Stimulated activated CD8-positive, alpha-beta memory T cell treated with anti-CD3 and anti-CD28 coated beads, Interleukin-4, amount 100 ng/mL, for 24 hours (primary cell): ENCODE results near the gene AHRR.
"Not testable (repeated sequence)": the region's sequence is repeated elsewhere in the genome, so short reads cannot be mapped to it uniquely, and the experiment has no call there.

ENCODE experiments used
- DNase-seq: peaks from one replicate; pipeline ENCODE4 v3.0.0-alpha.2; 2020; ENCODE audit warnings: low read depth

Gene AHRR

DNA sequence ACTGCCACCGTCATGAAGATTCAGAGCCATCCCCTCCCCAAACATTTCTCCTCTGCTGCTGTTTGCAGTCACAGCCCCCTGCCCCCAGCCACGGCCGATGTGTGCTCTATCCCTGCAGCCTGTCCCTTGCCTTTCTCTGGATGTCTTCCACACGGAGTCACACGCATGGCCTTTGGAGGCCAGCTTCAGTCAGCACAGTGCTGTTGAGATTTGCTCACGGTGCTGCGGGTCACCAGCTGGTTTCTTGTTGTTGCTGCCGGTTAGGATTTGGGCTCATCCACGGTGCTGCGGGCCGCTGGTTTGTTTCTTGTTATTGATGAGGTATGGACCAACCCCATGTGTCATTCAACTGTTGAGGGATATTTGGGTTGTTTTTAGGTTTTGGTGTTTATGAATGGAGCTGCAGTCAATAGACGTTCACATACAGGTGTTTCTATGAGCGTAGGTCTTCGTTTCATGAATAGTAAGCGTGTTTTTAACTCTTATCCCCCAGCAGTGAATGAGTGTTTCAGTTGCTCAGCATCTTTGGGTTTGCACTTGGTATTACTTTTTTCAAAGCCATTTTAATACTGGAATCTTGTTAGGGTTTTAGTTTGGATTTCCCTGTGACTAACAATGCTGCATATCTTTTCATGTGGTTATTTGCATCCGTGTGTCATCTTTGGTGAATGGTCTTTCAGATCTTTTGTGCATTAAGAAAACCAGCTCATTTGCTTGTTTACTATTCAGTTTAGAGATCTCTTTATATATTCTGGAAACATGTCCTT is 57.6 kb downstream of the AHRR start:
- DNase-seq: no peak

DNA sequence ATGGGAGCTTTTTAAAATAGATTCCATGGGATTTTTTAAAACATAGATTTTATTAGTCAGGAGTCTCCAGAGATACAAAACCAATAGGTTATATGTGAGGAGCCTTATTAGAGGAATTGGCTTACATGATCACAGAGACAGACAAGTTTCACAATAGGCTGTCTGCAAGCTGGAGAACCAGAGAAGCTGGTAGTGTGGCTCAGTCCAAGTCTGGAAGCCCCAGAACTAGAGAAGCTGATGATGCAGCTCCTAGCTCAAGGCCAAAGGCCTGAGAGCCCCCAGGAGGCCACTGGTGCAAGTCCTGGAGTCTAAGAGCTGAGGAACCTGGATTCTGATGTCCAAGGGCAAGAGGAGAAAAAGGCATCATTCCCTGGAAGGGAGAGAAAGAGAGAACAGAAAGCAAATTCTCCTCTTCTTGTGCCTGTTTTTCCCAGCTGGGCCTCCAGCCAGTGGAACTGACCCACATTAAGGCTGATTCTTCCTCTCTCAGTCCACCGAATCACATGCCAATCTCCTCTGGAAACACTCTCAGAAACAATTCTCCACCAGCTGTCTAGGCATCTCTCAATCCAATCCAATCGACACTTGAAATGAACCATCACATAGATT is 59.3 kb downstream of the AHRR start:
- no peak for DNase-seq

DNA sequence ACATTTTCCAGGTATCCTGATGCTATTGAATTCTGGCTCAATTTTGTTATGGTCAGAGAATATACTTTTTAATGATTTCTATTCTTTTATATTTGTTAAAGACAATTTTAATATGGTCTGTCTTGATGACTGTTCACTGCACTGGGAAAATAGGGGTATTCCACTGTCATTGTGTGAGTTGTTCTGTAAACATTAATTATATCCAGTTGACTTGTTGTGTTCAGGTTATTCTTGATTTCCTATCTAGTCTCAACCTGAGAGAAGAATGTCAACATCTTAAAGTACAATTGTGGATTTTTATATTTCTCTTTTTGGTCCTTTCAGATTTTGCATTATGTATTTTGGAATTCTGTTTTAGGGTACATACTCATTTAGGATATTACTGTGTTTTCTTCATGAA is 61.6 kb downstream of the AHRR start:
- DNase-seq: no peak

DNA sequence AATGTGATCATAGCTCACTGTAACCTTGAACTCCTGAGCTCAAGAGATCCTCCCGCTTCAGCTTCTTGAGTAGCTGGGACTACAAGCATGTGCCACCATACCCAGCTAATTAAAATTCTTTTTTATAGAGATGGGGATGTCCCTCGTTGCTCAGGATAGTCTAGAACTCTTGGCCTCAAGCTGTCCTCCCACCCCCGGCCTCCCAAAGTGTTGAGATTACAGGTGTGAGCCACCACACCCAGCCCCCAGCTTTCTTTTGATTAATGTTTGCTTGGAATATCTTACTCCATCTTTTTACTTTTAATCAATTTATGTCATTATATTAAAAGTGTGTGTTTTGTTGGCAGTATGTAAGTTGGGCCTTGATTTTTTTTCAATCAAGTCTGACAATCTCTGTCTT is 62.1 kb downstream of the AHRR start:
- no peak for DNase-seq

DNA sequence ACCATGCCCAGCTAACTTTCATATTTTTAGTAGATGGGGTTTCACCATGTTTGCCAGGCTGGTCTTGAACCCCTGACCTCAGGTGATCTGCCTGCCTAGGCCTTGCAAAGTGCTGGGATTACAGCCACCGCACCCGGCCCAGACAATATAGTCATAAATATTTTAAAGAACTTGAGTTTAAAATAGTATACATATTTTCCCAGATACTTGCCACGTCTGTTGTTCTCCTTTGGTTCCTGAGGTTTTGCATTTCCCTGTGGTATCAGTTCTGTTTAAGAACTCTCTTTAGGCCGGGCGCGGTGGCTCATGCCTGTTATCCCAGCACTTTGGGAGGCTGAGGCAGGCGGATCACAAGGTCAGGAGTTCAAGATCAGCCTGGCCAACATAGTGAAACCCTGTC is 63.1 kb downstream of the AHRR start:
- not testable (repeated sequence) for DNase-seq

DNA sequence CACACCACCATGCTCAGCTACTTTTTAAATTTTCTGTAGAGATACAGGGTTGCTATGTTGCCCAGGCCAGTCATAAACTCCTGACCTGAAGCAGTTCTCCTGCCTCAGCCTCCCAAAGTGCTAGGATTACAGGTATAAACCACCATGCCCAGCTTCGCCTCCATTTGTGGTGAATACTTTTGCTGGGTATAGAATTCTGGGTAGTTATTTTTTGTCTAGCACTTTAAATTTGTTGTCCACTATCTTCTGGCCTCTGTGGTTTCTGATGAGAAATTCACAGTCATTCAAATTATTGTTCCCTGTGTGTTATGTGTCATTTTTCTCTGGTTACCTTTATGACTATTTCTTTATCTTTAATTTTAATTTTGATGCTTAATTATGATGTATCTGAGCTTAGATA is 63.8 kb downstream of the AHRR start:
- DNase-seq: no peak

DNA sequence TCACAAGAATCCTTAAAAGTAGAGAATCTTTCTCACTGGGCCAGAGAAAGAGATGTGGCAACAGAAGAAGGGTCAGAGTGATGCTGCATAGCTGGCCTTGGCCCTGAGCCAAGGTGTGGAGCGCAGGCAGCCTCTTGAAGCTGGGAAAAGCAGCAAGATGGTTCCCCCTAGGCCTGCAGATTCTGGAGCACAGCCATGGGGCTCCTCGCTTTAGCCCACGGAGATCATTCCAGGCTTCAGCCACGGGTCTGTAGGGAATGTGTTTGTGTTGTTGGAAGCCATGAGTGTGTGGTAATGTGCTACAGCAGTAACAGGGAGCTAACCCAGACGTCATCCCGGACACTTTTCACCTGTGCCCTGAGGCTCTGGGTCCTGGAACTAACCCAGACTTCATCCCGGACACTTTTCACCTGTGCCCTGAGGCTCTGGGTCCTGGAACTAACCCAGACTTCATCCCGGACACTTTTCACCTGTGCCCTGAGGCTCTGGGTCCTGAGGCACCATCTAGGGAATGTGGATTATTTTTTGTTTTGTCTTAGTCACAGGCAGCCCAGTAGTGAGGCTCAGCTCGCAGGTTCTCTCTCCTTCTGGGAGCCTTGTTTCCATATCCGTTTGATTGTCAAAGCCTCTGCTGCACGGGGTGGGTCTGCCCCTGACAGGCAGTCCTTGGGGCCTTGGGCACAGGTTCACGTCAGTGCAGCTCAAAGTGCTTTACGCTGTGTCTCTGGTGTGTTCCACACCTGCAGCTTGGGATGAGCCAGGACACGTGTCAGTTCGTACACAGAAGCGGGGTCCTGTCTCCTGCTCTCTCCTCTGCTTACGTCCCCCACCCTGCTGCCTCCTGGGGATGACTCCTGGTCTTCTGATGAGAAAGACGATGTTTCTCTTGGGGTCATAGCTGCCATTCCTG is 65.2 kb downstream of the AHRR start:
- DNase-seq: no peak

DNA sequence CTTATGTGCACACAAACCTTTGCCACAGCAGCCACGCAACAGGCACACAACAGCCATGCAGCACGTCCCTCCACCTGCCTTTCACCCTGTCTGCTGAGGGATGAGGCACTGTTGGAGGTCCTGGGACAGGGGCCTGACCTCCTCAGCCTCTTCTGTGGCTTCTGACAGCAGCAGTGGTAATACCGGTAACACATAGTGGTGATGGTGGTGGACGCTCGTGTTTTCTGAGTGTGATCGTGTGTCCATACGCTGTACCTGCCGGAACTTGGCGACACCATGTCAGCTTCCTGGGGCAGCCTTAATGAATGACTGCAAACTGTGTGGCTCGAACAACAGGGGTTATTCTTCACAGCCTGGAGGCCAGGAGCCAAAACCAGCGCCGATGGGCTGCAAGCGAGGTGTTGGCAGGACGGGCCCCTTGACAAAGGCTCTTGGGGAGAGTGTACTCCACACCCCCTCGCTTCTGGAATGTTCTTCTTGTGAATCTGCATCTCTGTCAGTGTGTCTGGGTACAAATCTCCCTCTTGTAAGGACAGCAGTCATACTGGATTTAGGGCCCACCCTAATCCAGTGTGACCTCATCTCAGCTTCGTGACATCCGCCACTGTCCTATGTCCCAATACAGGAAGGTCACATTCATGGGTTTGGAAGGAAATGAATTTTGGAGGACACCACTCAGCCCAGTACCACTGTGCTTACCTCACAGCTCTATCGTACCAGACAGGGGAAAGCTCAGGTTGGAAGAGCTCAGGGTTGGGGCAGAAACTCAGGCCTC is 66.2 kb downstream of the AHRR start:
- DNase-seq: no peak

DNA sequence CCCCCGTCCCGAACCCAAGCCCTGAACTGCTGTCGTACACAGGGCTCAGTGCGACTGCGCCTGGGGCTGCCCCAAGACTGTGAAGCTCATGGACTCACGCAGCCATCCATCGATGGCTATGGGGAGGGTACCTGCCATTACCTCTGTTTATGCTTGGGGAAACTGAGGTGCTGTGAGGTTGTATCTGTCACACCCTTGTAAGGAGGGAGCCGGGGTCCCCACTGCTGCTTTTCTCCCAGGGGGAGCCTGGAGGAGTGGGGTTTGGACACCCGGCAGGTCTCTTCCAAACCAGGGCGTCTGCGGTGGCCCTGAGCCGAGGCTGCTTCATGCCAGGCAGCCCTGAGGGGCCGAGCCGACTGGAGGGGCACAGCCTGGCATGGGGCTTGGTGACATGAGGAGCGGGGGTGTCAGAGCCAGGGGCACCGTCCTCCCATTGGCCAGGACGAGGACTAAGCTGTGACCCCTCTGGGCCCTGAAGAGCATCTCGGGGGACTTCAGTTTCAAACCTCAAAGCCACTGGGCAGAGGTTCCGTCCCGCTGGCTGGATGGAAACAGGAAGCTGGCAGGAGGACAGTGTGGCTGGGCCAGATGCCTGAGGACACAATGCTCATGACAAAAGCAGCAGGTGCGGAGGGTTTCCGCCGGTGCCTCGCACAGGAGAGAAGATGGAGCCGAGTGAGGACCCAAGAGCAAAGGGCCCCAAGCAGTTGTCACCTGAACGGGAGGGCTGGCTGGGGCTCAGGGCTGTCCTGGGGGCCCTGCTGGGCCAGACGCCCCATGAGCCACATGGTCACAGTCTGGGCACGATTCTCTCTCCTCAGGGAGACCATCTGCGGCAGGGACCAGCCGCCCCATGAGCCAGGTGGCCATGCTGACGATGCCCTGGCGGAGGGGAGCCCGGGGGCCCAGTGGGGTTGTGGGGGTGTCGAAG is 67.0 kb downstream of the AHRR start:
- DNase-seq: no peak

DNA sequence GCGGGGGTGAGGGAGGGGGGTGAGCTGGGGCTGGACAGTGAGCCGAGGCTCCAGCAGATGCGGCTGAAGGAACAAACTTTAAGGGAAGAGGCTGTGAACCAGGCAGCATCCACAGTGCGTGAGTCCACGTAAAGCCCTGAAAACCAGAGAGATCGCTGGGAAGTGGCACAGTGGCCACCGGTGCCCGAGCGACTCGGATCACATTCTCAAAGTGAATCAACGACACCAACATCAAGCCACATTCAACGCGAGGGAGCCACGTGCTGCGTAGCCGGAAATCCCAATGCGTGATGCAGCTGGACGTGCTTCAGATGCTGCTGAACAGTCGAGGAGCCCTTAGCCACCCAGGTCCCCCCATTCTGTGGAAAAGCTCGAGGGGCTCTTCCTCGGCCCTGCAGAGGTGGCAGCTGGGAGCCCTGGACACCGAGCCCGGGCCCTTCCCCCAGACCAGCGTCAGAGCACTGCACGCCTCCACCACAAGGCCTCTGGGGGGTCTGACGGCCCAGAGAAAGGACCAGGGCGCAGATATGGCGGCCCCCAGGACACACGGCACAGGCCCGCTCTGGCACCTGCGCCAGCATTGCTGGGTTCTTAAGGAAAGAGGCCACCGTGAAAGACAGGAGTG is 67.8 kb downstream of the AHRR start:
- DNase-seq: no peak

DNA sequence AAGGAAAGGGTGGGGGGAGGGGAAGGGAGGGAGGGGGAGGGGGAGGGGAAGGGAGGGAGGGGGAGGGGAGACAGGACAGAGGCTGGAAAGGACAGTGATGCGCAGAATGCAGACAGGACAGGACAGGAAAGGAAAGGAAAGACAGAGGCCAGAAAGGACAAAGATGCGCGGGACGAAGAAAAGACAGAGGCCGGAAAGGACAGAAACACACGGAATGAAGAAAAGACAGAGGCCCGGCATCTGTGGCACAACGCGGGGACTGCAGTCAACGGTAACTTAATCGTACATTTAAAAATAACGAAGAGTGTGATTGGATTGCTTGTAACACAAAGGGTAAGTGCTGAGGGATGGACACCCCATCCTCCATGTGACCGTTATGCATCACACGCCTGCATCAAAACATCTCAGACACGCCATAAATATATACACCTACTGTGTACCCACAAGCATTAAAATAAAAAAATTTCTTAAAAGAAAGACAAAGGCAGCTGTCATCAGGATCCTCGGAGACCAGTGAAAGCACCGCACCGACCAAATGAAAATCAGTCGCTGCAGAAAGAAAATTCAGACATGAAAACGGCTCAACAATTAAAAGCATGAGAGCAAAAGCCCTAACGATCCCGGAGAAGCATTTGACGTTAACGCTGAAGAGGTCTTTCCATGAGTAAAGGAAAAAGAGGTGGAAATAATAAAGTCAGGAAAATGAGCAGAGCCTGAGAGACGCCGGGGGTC is 68.5 kb downstream of the AHRR start:
- DNase-seq: no peak

DNA sequence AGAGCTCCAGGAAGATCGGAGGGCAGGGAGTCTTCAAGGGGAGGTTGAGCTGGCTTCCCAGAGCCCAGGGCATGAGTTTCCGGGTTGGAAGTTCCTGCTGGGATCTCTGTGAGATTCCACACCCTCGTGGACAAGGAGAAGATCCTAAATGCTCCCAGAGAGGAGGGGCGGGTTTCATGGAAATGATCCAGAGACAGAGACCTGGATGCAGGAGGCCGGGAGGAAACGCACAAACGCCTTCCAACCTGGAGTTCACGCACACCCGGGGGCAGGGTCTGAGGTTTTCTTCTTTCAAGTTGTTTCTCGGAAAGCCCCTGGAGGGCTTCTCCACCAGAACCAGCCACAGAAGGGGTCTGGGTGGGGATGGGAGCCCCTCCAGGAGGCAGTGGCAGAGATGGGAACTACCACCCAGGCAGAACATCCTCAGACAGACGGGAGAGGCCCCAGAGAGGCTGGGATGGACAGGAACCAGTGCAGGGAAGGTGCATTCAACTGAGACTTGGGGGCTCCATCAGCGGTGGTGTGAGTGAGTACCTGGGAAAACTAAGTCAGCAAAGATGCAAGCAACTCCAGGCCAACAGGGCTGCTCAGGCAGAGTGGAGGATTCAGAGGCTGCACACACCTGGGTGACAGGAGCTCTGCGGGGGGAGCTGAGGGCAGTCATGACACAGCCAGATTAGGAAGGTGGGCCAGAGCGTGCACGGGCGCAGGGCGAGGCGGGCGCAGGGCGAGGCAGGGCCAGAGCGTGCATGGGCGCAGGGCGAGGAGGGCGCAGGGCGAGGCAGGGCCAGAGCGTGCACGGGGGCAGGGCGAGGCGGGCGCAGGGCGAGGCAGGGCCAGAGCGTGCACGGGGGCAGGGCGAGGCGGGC is 69.3 kb downstream of the AHRR start:
- DNase-seq: no peak

DNA sequence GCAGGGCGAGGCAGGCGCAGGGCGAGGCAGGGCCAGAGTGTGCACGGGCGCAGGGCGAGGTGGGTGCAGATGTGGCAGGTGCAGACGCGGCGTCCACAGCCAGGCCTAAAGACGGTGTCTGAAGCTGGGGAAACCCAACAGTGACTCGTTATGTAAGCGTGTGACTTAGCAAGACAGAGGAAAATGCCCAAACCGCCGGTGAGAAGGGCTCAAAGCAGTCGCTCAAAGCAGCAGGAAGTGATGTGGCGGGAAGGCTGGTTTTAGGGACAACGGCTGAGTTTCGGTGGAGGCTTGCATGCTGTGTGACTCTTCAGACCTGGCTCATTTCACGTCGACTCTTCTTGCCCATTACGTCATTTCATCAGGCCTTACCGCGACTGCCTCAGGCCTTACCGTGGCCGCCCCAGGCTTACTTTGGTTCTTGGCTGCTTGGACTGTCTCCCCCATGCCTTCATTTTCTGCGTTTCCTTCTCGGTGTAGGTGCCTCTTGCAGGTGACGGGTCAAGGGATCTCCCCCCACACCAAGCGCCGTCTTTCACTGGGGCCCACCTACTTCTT is 71.0 kb downstream of the AHRR start:
- DNase-seq: peak; percentile 71

DNA sequence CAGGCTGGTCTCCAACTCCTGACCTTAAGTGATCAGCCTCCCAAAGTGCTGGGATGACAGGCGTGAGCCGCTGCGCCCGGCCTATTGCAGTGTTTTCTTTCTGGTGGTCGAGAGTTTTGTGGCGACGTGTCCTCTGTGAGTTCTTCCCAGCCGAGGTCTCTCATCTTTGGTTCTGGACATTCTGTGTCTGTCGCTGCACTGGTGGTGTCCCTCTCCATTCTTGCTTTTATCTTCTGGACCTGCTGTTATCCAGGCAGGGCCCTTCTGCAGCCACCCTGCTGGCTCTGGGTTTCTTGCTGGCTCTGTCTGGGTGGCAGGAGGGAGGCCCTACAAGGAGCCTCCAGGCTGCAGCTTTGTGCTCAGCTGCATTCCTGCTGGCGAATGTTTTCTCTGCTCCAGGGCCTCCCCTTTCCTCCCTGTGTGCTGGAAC is 72.3 kb downstream of the AHRR start:
- no peak for DNase-seq

DNA sequence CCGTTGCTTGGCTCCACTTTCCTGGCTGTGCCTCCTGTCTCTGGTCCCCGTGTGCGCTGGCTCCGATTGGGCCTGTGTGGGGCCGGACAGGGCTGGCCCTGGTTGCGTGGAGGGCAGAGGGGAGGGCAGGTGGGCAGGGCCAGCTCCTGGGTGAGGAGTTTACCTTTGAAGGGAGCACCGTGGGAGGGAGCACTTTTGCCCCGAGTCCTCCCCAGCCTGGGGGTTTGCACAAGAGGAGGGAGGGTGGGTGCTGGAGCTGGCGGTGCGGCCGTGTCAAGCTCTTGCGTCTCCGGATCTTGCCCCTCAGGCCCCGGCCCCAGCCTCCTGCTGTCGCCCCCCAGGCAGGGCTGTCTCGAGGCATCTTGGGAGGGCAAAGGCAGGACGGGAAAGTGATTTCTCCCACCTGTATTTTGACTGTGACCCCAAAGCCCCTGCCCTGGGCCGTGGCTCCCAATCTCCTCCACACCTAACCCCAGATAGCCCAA is 73.2 kb downstream of the AHRR start:
- DNase-seq: no peak

DNA sequence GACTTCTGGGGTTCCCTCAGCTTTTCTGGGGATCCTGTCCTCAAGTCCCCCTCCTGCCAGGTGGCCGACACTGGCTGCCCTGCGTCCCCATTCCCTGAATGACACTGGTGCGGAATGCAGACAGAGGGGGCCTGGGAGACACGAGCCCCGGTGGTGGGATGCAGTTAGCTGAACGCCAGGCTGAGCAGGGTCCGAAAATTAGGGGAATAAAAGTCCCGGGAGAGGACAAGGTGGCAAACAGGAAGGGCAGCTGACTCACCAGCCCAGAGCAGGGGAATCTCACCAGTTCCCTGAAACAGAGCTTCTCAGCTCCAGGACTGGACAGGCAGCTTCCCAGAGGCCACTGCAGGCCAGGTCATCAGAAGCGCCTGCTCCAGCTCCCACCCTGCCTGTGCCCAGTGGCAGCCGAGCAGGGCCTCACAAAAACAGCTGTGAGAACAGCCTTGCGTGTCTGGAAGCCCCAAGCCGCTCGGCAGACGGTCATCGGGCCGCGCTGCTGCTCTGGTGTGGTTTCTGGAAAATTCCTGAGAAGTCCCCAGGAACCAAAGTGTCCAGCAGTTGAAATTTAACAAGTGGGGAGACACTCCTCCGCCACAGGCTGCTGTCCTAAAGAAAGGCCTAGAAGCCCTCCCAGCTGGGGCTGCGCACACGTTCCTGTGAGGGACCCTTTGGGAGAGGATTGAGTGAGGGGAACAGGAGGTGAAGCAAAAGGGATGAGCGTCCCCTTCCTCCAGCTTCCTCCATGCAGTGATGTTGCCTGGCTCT is 73.8 kb downstream of the AHRR start:
- no peak for DNase-seq

DNA sequence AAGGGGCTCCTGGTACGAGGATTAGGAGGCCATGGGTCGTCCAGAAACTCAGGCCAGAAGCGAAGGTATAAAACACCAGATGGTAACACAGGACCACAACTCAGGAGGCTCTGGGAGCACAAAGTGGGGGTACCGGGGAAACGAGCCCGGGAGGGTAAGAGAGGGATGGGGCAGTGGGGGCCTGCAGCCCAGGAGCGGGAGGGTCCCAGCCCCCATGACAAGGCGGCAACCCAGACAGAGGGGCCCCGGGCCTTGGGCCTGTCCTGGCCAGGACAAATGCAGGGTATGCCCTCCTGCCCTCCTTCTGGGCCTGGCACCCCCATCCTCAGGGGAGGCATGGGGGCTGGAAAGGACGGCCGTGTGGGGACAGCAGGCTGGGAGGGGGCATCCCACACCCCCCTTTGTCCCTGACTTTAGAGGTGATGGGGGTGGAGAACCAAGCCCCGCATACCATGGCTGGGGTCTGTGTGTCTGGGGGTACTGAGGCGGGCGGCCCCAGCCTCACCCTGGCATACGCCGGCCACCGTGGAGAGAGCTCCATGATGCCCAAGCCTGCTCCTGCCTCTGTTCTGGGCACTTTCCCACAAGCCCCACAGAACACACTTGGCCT is 74.5 kb downstream of the AHRR start:
- no peak for DNase-seq
